ENCODE data around the gene ADAMTSL5.
"Not testable (repeated sequence)": the region's sequence is repeated elsewhere in the genome, so short reads cannot be mapped to it uniquely, and the experiment has no call there.

The ADAMTSL5 gene

DNA sequence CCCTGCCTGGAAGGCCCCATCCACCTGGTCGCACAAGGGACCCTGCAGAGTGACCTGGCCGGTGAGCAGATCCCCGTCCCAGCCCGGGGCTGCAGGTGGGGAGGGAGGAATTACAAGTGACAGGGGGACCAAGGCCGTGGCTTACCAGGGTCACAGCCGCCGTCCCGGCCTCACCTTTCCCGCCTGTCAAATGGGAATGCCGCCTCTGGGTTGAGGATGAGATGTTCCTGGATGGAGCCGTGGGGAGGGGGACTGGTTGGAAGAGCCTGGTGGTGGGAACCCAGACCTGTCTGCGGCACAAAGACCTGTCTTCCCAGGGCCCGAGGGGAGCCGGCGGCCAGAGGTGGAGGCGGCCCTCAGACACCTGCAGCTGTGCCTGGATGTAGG lies 16.6 kb upstream of the ADAMTSL5 start:
- no peak for DNase-seq (ENCODE audit: low read depth in 2 of 2)

DNA sequence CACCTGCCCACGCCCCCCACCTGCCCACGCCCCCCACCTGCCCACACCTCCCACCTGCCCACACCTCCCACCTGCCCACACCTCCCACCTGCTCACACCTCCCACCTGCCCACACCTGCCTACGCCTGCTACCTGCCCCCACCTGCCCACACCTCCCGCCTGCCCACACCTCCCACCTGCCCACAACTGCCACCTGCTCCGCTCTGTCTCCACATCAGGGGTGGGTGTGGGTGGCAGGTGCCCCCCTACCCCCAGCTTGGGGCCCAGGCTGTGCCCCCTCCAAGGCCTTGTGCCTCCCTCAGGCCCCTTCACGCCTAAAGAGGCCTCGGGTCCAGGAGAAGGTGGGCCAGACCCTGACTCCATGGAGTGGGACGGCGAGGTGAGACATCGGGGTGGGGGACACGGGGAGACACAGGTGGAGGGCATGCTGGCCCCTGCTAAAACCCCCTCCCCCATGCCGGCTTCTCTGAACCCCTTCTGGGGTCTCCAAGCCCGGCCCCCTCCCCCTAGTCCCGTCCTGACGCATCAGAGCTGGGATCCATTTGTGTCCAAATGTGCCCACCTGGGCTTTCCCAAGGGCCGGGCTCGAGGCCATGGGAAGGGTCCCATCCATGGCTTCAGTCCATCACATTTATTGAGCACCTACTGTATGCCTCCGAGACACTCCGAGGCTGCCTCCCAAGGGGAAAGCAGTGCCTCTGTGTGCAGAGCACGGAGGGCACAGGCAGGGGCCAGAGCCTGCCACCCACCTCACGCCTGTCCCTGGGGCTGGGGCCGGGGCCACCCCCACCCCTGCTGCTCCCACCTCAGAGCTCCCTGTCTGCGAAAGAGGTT lies 16.0 kb upstream of the ADAMTSL5 start:
- DNase-seq (ENCODE audit: low read depth in 2 of 2) = no peak

DNA sequence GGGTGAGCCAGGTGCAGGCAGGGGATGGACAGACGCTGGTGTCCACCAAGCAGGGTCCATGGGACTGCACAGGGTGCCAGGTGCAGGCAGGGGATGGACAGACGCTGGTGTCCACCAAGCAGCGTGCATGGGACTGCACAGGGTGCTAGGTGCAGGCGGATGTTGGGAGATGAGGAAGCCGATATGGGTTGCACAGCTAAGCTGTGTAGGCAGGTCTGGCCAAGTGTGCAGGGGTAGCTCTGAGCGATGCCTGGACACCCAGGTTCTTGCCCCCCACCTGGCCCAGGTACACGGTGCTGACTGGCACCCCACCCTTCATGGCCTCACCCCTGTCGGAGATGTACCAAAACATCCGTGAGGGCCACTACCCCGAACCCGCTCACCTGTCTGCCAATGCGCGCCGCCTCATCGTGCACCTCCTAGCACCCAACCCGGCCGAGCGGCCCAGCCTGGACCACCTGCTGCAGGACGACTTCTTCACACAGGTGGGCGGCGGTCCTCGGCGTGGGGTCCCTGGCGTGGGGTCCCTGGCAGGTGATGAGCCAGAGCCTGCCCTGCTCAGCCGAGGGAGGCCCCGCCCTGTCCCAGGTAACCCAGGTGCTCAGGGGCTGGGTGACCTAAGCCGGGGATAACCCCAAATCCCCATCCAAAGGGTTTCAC lies 15.0 kb upstream of the ADAMTSL5 start:
- no peak for DNase-seq (ENCODE audit: low read depth in 2 of 2)

DNA sequence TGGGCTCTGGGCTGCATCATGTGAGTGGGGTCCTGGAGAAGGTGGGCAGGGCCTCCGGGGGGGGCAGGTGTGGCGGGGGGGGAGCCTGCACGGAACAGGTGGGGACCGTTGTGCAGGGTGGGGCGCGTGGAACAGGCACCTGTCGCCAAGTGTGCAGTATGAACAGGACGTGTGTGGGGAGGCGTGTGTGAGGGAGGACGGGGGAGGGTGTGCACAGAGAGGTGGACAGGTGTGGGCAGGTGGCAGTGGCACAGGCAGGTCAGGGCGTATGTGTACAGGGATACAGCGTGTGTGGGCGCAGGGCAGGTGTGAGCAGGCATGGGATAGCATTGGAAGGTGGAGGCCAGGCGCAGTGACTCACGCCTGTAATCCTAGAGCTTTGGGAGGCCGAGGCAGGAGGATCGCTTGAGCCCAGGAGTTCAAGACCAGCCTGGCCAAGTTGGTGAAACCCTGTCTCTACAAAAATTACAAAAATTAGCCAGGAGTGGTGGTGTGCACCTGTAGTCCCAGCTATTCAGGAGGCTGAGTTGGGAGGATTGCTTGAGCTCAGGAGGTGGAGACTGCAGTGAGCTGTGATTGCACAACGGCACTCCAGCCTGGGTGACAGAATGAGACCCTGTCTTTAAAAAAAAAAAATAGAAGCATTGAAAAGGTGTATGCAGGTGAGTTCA lies 14.3 kb upstream of the ADAMTSL5 start:
- no peak for DNase-seq (ENCODE audit: low read depth in 2 of 2)

DNA sequence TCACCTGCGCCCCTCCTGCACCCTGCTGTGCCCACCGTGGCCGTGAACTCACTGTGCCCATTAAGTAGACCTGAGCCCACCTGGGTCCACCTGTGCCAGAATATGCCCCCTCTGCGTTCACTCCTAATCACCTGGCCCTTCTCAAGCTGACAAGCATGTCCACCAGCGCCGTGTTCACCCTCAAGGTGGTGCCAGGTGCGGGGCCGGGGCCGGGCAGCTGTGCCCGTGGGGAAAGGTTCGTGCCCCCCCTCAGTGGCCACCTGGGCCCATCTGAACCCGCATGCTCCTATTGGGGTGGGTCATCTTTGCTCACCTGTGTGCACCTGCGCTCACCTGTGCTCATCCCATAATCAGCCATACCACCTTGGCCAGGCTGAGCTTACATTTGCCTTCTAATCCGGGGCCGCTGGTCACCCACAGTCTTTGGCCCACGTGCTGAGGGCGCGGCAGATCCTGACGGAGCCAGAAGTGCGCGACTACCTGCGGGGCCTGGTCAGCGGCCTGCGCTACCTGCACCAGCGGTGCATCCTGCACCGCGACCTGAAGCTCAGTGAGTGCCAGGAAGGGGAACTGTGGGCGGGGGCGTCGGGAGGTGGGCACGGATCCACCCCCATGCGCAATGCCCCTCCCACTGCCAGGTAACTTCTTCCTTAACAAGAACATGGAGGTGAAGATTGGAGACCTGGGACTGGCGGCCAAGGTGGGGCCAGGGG lies 13.4 kb upstream of the ADAMTSL5 start:
- no peak for DNase-seq (ENCODE audit: low read depth in 2 of 2)

DNA sequence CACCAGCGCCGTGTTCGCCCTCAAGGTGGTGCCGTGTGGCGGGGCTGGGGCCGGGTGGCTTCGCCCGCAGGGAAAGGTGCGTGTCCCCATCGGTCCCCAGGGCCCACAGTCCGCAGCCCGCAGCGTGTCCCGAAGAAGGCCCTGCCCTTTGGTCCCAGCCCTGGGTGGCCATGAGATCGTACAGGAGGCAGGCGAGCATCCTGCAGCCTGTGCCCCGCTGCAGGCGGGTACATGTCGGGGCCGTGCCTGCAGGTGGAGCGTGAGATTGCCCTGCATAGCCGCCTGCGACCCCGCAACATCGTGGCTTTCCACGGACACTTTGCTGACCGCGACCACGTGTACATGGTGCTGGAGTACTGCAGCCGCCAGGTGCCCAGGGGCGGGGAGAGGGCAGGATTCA lies 12.5 kb upstream of the ADAMTSL5 start:
- no peak for DNase-seq (ENCODE audit: low read depth in 2 of 2)

DNA sequence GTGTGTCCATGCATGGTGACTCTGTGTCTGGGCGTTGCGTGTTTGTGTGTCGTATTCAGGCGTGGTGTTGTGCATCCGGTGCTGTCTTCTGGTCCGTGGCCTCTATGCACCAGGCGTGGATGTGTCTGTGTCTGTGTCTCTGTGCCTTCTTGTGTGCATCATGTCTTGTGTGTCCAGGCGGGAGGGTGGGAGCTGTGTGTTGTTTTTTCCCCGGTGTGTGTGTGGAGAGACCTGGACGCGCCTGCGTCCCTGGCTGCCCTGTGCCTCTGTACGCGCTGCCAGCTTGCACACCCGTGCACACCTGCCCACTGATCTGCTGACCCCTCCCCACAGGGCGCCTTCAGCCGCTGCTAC lies 12.1 kb upstream of the ADAMTSL5 start:
- no peak for DNase-seq (ENCODE audit: low read depth in 2 of 2)

DNA sequence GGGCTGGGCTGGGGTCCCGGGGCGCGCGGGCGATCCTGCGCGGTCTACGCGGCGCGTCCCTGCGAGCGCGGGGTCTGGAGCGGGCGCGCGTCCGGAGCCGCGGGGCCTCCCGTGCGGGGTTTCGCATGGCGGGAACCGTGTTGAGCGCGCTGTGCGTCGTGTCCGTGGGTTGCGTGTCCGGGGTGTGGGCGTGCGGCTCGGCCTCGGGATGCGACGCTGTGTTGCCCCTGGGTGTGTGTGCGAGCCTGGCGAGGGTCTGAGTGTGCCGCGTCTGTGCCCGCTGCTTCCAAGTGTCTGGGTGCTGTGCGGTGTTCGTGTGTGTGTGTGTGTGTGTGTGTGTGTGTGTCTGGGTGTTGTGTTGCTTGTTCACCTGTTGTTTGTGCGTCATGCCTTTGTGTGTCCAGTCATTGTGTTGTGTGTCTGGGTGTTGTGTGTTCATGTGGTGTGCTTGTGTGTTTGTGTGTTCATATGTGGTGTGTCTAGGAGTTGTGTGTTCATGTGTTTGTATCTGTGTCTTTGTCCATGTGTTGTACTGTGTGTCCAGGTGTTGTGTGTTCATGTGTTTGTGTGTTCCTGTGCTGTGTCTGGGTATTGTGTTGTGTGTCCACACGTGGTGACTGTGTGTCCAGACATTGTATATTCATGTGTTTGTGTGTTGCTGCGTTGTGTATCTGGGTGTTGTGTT lies 11.6 kb upstream of the ADAMTSL5 start:
- DNase-seq (ENCODE audit: low read depth in 2 of 2) = no peak

DNA sequence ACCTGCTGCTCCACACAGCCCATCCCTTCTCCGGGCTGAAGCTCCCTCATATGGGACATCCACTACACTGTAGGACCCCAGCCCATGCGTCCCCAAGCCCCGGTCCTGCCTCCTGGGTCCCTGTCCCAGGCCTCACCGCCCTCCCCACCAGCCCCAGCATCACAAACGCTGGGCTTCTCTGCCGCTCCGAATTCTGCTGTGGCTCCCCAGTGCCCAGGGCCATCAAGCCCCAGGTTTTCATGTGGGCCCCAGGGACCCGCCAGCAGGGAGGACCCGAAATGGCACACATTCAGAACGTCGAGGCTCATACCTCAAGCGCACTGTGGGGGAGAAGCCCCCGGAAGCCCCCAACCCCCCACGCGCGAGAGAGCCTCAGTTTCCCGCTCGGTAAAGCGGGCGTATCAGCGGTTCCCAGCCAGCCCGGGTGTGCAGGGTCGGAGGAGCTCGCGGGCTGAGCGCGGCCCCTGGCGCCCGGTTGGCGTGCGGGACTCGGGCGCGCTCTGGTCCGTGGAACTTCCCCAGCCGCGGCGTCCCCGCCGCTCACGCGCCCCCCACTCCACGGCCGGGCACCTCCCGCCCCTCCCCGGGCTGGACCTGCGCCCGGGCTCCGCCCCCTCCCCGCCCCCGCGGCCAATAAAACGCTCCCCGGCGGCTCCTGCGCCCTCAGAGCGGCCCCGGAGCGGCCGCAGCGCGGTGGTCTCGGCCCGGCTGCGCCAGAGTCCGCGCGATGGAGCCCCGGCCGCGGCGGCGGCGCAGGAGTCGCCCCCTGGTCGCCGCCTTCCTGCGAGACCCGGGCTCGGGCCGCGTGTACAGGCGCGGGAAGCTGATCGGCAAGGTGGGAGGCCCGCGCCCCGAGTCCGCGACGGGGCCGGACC lies 10.8 kb upstream of the ADAMTSL5 start, which contains the start of gene PLK5:
Gene PLK5, plus strand, starts transcription at position 666 of the 875 bp plus-strand sequence. CDS start 2,920 bp downstream, outside the sequence.
- no peak for DNase-seq (ENCODE audit: low read depth in 2 of 2)

DNA sequence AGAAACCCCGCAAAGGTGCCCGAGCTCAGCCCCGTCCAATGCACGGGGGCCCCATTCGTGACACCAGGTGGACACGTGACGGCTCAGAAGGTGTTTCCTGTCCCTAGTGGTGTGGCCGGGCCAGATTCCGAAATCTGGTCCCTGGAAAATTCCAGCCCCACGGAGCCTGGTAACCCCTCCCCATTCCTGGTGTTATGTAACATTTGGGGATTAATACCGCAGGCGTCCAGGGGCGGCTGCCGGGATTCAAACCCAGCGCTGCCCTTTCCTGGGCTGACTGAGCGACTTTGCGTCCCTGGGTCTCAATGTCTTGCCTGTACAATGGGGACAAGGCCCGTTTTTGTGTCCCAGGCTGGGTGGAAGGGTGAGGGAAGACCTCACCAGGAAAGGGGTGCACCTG lies 10.0 kb upstream of the ADAMTSL5 start:
- no peak for DNase-seq (ENCODE audit: low read depth in 2 of 2)

DNA sequence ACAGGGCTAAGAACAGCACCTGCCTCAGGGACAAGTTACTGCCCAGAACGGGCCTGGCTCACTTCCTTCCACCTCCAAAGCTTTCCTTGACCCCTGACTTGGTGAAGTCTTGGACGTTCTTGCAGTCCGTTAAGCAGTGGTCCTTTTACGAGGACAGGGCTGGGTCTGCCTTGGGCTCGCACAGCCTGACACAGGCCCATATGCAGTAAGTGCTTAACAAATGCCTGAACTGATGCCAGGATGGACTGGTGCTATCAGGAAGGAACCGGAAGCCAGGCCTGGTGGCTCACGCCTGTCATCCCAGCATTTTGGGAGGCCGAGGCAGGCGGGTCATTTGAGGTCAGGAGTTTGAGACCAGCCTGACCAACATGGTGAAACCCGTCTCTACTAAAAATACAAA lies 9.2 kb upstream of the ADAMTSL5 start:
- DNase-seq (ENCODE audit: low read depth in 2 of 2) = no peak

DNA sequence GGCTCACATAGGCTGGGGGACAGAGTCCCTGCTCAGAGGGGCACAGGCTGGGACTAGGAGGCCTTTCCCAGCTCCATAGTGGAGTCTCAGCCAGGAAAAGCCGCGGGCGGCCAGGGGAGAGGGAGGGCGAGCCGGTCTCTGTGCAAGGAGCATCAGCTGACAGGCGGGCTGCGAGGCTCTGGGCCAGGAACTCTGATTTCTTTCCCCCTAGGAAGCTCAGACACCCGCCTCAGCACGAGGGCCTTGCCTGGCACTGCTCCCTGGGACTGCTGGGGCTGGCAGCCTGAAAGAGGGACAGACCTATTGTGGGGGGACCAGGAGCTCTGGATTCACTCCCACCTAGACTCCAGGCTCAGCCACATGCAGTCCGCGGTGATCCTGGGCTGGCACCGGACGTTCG lies 8.8 kb upstream of the ADAMTSL5 start:
- no peak for DNase-seq (ENCODE audit: low read depth in 2 of 2)

DNA sequence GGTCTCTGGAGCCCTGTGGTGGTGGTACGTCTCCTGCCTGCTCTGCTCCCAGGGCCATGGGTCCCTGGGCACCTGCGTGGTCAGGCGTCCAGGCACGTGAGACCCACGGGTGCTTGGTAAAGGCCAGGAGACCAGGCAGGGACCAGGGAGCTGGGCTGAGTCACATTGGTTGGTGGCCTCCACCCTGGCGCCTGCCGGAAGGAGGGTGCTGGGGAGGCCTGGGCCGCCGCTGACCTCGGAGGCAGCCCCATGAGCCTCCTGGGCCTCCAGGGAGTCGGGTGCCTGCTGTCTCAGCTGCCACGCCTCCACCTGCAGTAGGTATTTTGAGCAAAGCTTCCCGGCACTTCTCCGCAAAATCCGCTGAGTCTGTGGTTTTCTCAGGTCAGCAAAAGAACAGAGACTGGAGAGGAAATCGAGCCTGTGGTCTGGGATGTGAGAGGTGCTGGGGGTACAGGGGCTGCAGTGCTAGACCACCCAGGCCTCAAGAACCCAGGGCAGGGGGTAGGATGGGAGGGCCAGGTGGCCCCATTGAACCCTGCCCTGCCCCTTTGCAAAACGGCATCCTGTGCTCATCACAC lies 7.5 kb upstream of the ADAMTSL5 start:
- DNase-seq (ENCODE audit: low read depth in 2 of 2) = no peak

DNA sequence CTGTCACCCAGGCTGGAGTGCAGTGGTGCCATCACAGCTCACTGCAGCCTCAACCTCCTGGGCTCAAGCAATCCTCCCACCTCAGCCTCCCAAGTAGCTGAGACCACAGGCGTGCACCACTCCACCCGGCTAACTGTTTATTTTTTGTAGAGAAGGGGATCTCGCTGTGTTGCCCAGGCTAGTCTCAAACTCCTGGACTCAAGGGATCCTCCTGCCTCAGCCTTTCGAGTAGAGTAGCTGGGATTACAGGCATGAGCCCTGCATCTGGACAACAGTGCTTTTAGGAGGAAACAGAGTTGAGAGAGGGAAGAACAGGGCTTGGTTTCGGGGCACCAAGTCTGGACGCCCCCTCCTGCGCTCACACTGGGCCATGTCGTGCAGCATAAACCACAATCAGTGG lies 7.0 kb upstream of the ADAMTSL5 start:
- DNase-seq (ENCODE audit: low read depth in 2 of 2) = not testable (repeated sequence)

DNA sequence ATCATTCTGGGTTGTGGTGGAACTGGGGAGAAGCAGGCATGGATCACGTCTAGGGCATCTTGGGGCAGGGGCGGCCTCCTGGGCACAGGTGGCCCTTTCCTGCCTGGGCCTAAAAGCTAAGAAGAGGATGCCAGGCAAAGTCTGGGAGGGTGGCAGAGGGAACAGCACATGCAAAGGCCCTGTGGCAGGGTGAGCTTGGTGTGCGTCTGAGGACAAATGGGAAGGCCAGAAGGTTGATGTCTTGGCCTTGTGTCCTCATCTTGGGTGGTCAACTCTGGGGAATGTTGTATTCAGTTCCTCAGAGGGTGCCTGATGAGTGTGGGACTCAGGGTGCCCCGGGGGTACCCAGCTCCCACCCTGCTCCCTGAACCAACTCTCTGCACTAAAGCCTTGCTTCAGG lies 5.7 kb upstream of the ADAMTSL5 start:
- no peak for DNase-seq (ENCODE audit: low read depth in 2 of 2)

DNA sequence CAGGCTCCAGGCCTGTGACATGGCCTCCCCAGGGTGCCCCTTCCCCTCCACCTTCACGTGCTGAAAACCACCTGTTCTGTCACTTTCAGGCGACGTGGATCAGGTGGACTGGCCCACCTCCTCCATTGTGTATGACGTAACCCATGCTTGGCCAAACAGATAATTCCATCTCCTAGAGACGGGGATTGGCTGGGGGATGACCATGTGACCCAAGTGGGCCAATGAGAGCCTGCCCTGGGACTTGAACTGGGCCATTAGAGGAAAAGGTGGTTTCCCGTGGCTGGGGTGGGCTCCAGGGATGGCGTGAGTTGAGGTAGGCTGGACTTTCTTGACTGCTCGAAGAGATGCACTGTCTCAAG lies 3.6 kb upstream of the ADAMTSL5 start:
- DNase-seq (ENCODE audit: low read depth in 2 of 2) = no peak

DNA sequence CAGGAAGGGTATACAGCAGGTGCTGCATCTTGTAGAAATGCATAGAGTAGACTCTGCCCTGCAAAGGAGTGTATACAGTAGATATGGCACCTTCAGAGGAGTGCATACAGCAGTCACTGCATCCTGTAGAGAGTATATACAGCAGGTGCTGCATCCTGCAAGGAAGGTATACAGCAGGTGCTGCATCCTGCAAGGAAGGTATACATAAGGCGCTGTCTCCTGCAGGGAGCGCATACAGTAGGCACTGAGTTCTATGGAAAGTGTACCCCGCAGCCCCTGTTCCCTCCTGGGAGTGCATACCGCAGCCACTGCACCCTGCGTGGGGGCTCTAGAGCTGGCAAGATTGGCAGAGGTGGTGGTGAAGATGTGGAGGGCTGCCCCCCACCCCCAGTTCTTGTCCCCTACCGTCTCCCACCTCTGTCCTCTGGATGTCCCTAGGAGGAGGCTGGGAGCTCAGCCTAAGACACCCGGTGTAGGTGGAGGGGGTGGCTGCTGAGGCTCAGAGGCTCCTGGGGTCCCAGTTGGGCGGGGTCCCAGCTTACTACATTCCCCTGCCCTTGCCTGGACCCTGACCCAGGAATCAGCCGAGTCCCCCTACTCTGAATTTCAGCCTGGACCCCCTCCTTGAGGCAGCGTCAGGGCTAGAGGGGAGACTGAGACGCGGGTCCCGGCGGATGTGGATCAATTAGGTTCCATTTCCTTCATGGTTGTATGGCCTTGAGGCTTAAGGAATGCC lies 2.3 kb upstream of the ADAMTSL5 start:
- no peak for DNase-seq (ENCODE audit: low read depth in 2 of 2)

DNA sequence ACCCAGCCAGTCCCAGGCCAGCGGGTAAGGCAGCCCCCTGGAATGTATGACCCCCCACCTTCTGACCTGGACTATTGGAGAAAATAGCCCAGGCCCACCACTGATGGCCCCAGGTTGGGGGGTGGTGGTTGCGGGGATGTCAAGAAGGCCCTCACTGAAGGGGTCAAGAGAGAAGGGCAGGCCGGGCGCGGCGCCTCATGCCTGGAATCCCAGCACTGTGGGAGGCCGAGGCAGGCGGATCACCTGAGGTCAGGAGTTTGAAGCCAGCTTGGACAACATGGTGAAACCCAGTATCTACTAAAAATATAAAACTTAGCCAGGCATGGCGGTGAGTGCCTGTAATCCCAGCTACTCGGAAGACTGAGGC lies 1.5 kb upstream of the ADAMTSL5 start:
- DNase-seq (ENCODE audit: low read depth in 2 of 2) = no peak

DNA sequence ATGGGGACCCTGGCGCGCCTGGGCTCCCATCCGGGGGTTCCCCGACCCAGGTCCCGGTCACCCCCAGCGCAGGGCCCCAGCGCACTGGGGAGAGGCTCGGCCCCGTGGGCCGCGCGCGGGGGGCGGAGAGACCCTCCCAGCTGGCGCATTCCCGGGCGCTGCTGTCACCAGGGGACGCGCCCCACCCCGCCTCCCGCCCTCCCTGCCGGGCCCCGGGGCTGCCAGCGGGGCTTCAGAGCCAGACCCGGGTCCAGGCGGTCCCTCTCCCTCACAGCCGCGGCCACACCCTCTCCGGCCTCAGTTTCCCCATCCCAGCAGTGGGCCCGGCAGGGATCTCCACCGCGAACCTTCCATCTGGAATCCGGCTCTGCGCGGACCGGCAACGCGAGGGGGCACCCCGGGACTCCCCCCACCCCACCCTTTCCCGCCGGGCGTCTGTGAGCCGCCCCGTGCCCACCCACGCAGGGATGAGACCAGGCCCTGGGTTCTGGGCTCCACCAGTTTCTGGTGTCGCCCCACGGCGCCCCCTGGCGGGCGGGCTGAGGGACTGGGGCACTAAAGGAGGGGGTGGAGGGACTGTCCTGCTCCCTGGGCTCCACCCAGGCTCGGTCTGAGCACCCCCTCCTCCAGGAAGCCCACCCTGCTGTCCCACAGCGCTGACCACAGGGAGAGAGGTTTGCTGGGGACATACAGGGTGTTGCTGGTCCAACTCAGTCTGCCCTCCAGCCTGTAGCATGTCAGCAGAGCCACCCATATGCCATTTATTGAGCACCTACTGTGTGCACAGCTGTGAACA lies 878 bp upstream of the ADAMTSL5 start:
- DNase-seq (ENCODE audit: low read depth in 2 of 2) = peak; percentile 34 to 38
